Central memory CD8-positive, alpha-beta T cell (primary cell): ENCODE results near the gene OSBPL2.

Source experiments
- ATAC-seq: fragments of 150-1000 bp; cut with Tn5 transposase; replicated peaks from 2 replicates; pipeline ENCODE4 v1.10.0; 2022; ENCODE audit warnings: mild to moderate bottlenecking, moderate FRiP score, moderate number of reproducible peaks; ENCODE audit not compliant: poor library complexity, severe bottlenecking; ENCODE audit errors: extremely low read depth
- DNase-seq, 2 donors: peaks; one replicate each; pipeline ENCODE4 v3.0.0; 2021; ENCODE audit warnings: low spot score in 2 of 2
- H3K27ac Mint-ChIP-seq: one replicate; pipeline ENCODE4 v1.8.0; 2022; ENCODE audit warnings: low read depth, mild to moderate bottlenecking, moderate library complexity, mixed read lengths
- H3K27me3 Mint-ChIP-seq: one replicate; pipeline ENCODE4 v1.8.0; 2022; ENCODE audit warnings: mixed read lengths
- H3K36me3 Mint-ChIP-seq: one replicate; pipeline ENCODE4 v1.8.0; 2022; ENCODE audit warnings: mild to moderate bottlenecking, moderate library complexity, mixed read lengths; ENCODE audit not compliant: insufficient read depth
- H3K4me1 Mint-ChIP-seq: one replicate; pipeline ENCODE4 v1.8.0; 2022; ENCODE audit warnings: mixed read lengths
- H3K4me3 Mint-ChIP-seq: one replicate; pipeline ENCODE4 v1.8.0; 2022; ENCODE audit warnings: mild to moderate bottlenecking, moderate library complexity, mixed read lengths
- H3K9me3 Mint-ChIP-seq: one replicate; pipeline ENCODE4 v1.8.0; 2022; ENCODE audit warnings: mixed read lengths

OSBPL2 gene

GRCh38 chr20:62325172-62325905 is 87.0 kb downstream of the OSBPL2 start:
- Mint-ChIP-seq H3K9me3 (no peaks in the 10 kb centered on the region), H3K27ac (peak overlapping the region; percentile 77), H3K27me3 (no peaks in the 10 kb centered on the region), H3K36me3 (peaks cover 2% of the 10 kb centered on the region), H3K4me1 (no peaks in the 10 kb centered on the region), H3K4me3 (no peak overlapping the region)
- ATAC-seq (no peak), DNase-seq (no peak)

GRCh38 chr20:62326559-62326958 is 88.2 kb downstream of the OSBPL2 start:
- no peak for DNase-seq
- no peak overlapping the region for H3K27ac Mint-ChIP-seq
- ATAC-seq: no peak
- no peaks in the 10 kb centered on the region for H3K36me3 Mint-ChIP-seq
- H3K27me3 Mint-ChIP-seq: no peaks in the 10 kb centered on the region
- H3K4me3 Mint-ChIP-seq: no peak overlapping the region
- no peaks in the 10 kb centered on the region for H3K9me3 Mint-ChIP-seq
- no peaks in the 10 kb centered on the region for H3K4me1 Mint-ChIP-seq

- no peak for ATAC-seq
- DNase-seq: no peak
- no peak overlapping the region for H3K4me3 Mint-ChIP-seq
- H3K4me1 Mint-ChIP-seq: no peaks in the 10 kb centered on the region
- H3K27me3 Mint-ChIP-seq: no peaks in the 10 kb centered on the region
- no peaks in the 10 kb centered on the region for H3K9me3 Mint-ChIP-seq
- H3K36me3 Mint-ChIP-seq: no peaks in the 10 kb centered on the region
- H3K27ac Mint-ChIP-seq: no peak overlapping the region
Measured at GRCh38 chr20:62326959-62327725, 88.8 kb downstream of the OSBPL2 start.

- Mint-ChIP-seq H3K4me3 (no peak overlapping the region), H3K9me3 (no peaks in the 10 kb centered on the region), H3K36me3 (no peaks in the 10 kb centered on the region), H3K4me1 (no peaks in the 10 kb centered on the region), H3K27ac (no peak overlapping the region), H3K27me3 (no peaks in the 10 kb centered on the region)
- ATAC-seq (no peak), DNase-seq (no peak)
Measured at GRCh38 chr20:62327726-62328495, 89.6 kb downstream of the OSBPL2 start.

- no peaks in the 10 kb centered on the region for H3K9me3 Mint-ChIP-seq
- DNase-seq (no peak), ATAC-seq (no peak)
- no peak overlapping the region for H3K4me3 Mint-ChIP-seq
- no peaks in the 10 kb centered on the region for H3K36me3 Mint-ChIP-seq
- no peak overlapping the region for H3K27ac Mint-ChIP-seq
- H3K4me1 Mint-ChIP-seq: no peaks in the 10 kb centered on the region
- no peaks in the 10 kb centered on the region for H3K27me3 Mint-ChIP-seq
Measured at GRCh38 chr20:62328684-62329388, 90.5 kb downstream of the OSBPL2 start.

DNA sequence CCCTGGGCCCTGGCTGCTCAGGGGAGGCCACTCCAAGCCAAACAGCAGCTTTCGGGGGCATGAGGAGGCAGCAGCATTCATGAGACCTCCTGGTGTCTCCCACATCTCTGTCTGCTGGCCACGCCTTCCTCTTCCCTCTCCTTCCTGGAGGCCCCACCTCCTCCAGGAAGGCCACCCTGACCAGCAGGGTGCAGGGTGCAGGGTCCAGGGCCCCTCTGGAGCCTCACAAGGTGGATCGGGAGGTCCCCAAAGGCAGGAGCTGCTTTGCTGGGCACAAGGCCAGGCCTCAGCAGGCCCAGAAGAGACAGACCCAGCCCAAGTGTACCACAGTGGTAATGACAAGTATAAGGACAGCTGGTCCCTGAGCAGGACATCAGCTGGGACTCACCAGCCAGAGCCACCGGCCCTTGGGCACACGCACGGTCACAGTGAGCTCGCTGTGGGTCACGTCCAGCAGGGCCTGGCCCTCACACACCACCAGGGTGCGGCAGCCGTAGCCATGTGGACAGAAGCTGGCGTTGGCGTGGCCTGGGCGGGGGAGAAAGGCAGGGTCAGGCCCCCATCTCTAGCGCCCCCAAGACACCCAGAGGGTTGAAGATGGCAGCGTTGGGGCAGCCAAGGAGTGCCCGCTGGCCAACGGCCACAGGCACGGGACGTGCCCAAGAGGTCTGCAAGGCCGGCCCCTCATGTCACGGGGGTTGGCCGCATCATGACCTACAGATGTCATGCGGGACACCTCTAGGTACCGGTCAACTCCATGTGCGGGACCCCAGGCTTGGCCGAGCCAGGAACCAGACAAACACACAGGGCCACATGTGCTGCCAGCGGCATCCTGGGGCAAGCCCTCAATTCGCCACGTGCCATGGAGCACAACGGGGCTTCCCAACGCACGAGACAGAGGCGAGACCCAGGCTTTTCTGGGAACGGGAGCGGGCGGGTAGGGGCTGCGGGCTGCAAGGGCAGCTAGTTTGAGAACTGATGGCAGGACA is 91.4 kb downstream of the OSBPL2 start:
- Mint-ChIP-seq H3K4me3 (no peak overlapping the region), H3K36me3 (no peaks in the 10 kb centered on the region), H3K4me1 (no peaks in the 10 kb centered on the region), H3K27me3 (no peaks in the 10 kb centered on the region), H3K9me3 (no peaks in the 10 kb centered on the region), H3K27ac (no peak overlapping the region)
- DNase-seq: no peak
- ATAC-seq: no peak

DNA sequence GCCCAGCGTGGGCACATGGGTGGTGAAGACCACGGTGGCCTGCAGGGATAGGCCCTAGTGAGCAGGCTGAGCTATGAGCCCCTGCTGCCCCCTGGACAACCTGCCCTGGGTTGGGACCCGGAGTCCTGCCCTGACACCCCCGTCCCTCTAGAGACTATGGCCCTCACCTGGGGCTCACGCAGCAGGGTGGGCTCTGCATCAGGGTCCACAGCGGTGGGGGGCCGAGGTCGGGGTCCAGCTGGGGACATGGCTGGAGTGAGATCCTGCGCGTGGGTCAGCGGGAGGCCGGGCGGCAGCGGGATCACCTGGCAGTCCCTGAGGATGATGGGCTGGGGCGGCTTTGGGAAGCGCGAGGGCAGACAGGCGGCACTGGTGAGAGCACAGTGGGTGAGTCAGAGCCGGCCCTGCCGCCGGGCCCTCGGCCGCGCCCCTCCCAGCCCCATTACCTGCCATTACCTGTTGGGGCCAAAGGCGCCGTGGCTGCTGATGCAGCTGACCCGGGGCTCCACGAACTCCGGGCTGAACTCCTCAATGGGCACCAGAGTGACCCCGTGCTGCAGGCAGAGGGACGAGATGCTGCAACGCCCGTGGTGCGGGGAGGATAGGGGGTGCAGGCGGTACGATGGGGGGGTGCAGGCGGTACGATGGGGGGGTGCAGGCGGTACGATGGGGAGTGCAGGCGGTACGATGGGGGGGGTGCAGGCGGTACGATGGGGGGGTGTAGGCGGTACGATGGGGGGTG is 92.4 kb downstream of the OSBPL2 start:
- H3K4me3 Mint-ChIP-seq: no peak overlapping the region
- H3K27me3 Mint-ChIP-seq: peaks cover 6% of the 10 kb centered on the region
- DNase-seq: no peak
- no peaks in the 10 kb centered on the region for H3K9me3 Mint-ChIP-seq
- no peak overlapping the region for H3K27ac Mint-ChIP-seq
- no peaks in the 10 kb centered on the region for H3K36me3 Mint-ChIP-seq
- H3K4me1 Mint-ChIP-seq: no peaks in the 10 kb centered on the region
- ATAC-seq: no peak

DNA sequence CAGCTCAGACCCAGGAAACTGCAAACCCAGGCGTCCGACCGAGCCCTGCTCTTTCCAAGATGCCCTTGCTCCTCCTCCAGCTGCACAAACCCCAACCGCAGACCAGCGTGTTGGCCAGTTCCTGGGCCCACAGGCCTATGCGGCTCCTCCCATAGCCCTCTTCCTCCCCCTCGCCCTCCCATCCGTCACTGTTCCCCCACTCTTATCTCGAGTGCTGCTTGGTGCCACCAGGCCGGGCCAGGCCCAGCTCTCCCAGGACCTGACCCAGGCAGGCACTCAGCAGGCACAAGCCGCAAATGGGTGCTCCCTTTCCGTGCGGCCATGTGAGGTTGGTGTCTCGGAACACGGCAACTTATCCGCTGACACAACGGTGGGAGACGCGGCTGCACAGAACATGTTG is 93.0 kb downstream of the OSBPL2 start:
- Mint-ChIP-seq H3K27ac (no peak overlapping the region), H3K9me3 (no peaks in the 10 kb centered on the region), H3K27me3 (peaks cover 12% of the 10 kb centered on the region), H3K4me1 (no peaks in the 10 kb centered on the region), H3K36me3 (no peaks in the 10 kb centered on the region), H3K4me3 (no peak overlapping the region)
- no peak for DNase-seq
- ATAC-seq: no peak

GRCh38 chr20:62332421-62332820 is 94.1 kb downstream of the OSBPL2 start:
- H3K27me3 Mint-ChIP-seq: peaks cover 23% of the 10 kb centered on the region
- ATAC-seq (no peak), DNase-seq (no peak)
- no peaks in the 10 kb centered on the region for H3K9me3 Mint-ChIP-seq
- peaks cover 5% of the 10 kb centered on the region for H3K4me1 Mint-ChIP-seq
- H3K4me3 Mint-ChIP-seq: no peak overlapping the region
- H3K27ac Mint-ChIP-seq: no peak overlapping the region
- H3K36me3 Mint-ChIP-seq: no peaks in the 10 kb centered on the region

DNA sequence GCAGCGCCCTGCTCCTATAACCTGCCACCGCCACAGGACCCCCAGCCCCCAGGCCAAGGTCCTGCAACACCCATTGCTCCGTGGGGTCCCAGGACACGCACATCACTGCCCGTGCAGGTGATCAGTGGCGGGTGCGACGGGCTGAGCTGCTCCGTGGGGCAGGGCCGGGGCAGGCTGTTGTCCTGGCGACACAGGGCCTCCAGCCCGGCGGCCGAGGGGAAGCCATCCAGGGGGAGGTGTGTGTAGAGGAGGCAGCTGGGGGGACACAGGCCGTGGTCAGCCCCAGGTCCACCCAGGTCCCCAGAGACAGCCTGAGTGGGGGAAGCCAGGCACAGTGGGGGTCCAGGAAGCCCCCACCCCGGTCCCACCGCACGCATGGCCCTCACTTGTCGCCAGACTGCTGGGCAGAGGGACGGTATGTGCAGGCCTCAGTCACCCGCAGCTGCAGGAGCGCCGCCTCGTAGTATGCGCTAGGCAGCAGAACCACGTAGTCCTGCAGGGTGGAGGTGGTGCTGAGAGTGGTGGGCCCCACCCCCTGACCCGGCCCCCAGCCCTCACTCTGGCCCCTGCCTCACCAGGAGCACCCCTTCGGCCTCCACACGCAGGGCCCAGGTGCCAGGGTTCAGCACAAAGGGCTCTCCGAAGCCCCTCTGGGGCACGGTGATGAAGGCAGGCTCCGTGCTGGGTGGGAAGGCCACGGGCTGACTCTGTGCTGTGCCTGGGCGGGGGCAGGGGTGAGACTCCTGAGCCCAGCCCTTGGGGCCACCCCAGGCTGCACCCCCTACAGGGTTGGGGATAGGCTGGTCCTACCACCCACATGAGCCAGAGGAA is 94.9 kb downstream of the OSBPL2 start:
- Mint-ChIP-seq H3K27ac (no peak overlapping the region), H3K9me3 (no peaks in the 10 kb centered on the region), H3K36me3 (no peaks in the 10 kb centered on the region), H3K4me1 (peaks cover 5% of the 10 kb centered on the region), H3K4me3 (no peak overlapping the region), H3K27me3 (peaks cover 30% of the 10 kb centered on the region)
- no peak for DNase-seq
- no peak for ATAC-seq
